Activated T-cell treated with anti-CD3 and anti-CD28 coated beads, Interleukin-2, amount 50 U/mL, for 24 hours (primary cell): ENCODE results near the gene FOXJ1.

Experiments used
- DNase-seq: peaks from one replicate; pipeline ENCODE4 v3.0.0-alpha.2; 2020
- H3K27ac Mint-ChIP-seq: 2 replicates; pipeline ENCODE4 v1.8.0; 2020; ENCODE audit warnings: mild to moderate bottlenecking, mixed read lengths
- H3K27me3 Mint-ChIP-seq: 2 replicates; pipeline ENCODE4 v1.8.0; 2020; ENCODE audit warnings: mixed read lengths
- H3K36me3 Mint-ChIP-seq: 2 replicates; pipeline ENCODE4 v1.8.0; 2020; ENCODE audit warnings: low read depth, mixed read lengths
- H3K4me1 Mint-ChIP-seq: 2 replicates; pipeline ENCODE4 v1.8.0; 2020; ENCODE audit warnings: low read depth, mixed read lengths
- H3K4me3 Mint-ChIP-seq: 2 replicates; pipeline ENCODE4 v1.8.0; 2020; ENCODE audit warnings: mild to moderate bottlenecking, moderate library complexity, mixed read lengths
- H3K9me3 Mint-ChIP-seq: 2 replicates; pipeline ENCODE4 v1.8.0; 2020; ENCODE audit warnings: mixed read lengths

The FOXJ1 gene

GRCh38 chr17:76106703-76107102, 34.3 kb downstream of the FOXJ1 start:
- Mint-ChIP-seq H3K4me1 (peaks cover 20% of the 10 kb centered on the region), H3K36me3 (peaks cover 18% of the 10 kb centered on the region), H3K9me3 (no peaks in the 10 kb centered on the region)

GRCh38 chr17:76104896-76105231, 36.2 kb downstream of the FOXJ1 start:
- Mint-ChIP-seq H3K4me1 (peaks cover 27% of the 10 kb centered on the region), H3K9me3 (no peaks in the 10 kb centered on the region), H3K27me3 (no peaks in the 10 kb centered on the region), H3K36me3 (peaks cover 30% of the 10 kb centered on the region), H3K27ac (peak overlapping the region; percentile 98), H3K4me3 (peak overlapping the region; percentile 98)
- DNase-seq, result no peak

More at GRCh38 chr17:76106703-76107102, 34.3 kb downstream of the FOXJ1 start:
- no peaks in the 10 kb centered on the region for H3K27me3 Mint-ChIP-seq
- no peak overlapping the region for H3K27ac Mint-ChIP-seq
- H3K4me3 Mint-ChIP-seq, result no peak overlapping the region
- no peak for DNase-seq

DNA sequence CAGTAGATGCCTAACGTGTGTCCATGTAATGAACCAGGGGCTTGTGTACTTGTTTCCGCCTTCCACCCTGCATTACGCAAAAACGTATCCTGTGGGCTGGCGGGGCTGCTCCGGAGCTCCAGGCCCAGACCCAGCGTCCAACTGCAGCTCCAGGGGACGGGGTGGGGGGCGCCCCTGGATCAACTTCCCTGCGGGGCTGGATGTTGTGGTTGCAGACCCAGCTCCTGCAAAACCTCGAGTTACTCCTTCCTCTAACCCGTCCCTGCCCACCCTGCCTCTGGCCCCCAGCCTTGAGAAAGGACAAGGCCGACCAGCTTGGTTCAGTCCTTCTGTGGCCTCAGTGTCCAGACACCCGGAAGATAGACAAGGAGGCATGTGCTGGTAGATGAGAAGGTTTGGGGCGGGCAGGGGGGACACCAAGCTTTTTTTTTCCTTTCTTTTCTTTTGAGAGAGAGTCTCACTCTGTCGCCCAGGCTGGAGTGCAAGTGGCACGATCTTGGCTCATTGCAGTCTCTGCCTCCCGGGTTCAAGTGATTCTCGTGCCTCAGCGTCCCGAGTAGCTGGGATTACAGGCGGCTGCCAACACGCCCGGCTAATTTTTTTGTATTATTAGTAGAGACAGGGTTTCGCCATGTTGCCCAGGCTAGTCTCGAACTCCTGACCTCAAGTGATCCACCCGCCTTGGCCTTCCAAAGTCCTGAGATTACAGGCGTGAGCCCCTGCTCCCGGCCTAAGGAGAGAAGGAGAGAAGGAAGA, 36.7 kb downstream of the FOXJ1 start:
- no peaks in the 10 kb centered on the region for H3K9me3 Mint-ChIP-seq

DNA sequence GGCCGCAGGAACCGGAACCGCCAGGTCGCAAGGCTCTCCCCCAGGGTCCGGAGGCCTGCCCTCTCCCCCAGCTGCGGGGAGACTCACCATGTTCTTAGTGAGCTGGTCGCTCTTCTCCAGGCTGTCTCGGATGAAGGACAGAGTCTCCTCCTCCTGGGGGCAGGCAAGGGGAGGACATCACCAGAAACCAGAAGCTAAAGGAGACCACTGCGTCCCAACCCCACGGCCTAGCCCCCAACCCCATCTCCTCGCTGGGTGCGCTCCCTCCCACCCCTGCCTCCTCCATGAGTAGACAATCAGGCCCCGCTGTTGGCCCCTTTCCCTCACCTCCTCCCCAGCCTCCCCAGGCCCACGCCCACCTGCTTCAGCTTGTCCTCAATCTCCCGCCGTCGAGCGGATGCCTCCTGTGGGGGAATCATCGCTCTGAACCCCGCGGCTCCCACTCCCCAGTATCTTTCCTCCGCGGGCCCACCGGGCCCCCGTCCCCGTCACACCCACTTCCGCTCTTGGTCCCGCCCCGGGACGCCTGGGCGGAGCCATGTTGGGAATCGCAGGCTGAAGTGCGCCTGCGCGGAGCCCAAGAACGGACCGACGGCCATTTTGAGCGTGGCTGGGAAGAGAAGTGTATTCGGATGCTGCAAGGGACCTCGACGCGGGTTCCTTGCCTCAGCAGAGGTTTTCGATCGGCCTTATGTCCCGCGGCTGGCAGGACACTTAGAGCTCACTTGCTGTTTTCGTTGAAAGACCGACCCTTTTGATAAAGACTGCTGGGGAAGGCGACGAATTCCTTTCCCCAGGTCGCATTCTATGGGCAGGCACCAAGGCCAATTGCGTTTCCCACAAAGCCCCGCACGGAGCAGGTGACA, 37.5 kb downstream of the FOXJ1 start, which contains the start of gene EXOC7:
Gene EXOC7 (minus strand): TSS at position 514 of the 866 bp plus-strand sequence. CDS start 95 bp downstream, at position 419.
- H3K4me3 Mint-ChIP-seq, result peak within 1 kb of the TSS; percentile 98
- no peaks in the 10 kb centered on the region for H3K9me3 Mint-ChIP-seq
- peaks cover 28% of the 10 kb centered on the region for H3K4me1 Mint-ChIP-seq
- peak; percentile 98 for DNase-seq
- H3K27me3 Mint-ChIP-seq, result no peaks in the 10 kb centered on the region
- peaks cover 44% of the 10 kb centered on the region for H3K36me3 Mint-ChIP-seq
- H3K27ac Mint-ChIP-seq, result peak within 1 kb of the TSS; percentile 98

More for the DNA sequence above, 36.7 kb downstream of the FOXJ1 start:
- H3K27me3 Mint-ChIP-seq, result no peaks in the 10 kb centered on the region
- H3K36me3 Mint-ChIP-seq, result peaks cover 35% of the 10 kb centered on the region
- H3K27ac Mint-ChIP-seq, result peak overlapping the region; percentile 98
- peaks cover 28% of the 10 kb centered on the region for H3K4me1 Mint-ChIP-seq
- H3K4me3 Mint-ChIP-seq, result peak overlapping the region; percentile 98
- no peak for DNase-seq

GRCh38 chr17:76102944-76103273, 38.1 kb downstream of the FOXJ1 start:
- Mint-ChIP-seq H3K36me3 (peaks cover 48% of the 10 kb centered on the region), H3K9me3 (no peaks in the 10 kb centered on the region), H3K27ac (peak overlapping the region; percentile 98), H3K27me3 (no peaks in the 10 kb centered on the region), H3K4me1 (peaks cover 28% of the 10 kb centered on the region), H3K4me3 (peak overlapping the region; percentile 98)
- no peak for DNase-seq

DNA sequence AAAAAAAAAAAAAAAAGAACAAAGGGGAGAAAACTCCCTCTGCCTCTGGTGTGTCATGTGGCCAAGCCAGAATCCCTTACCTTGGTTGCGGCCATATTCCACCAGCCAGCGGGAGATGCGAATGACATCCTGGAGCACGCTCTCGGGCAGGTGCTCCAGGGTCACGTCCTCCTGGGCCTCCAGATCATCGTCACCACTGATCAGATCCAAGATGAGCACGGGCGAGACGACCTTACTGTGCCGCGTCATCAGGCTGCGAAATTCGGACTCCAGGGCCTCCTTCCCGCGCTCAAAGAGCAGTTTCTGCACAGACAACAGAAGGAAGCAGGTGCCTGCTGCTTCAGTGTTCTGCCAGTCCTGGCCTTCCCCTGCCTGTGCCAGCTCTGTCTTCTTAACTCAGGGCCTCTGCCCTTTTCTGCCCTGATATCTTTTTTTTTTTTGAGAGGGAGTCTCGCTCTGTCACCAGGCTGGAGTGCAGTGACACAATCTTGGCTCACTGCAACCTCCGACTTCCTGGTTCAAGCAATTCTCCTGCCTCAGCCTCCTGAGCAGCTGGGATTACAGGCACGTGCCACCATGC, 43.2 kb downstream of the FOXJ1 start:
- Mint-ChIP-seq H3K27me3 (no peaks in the 10 kb centered on the region), H3K4me3 (no peak overlapping the region), H3K4me1 (peaks cover 17% of the 10 kb centered on the region), H3K27ac (no peak overlapping the region), H3K9me3 (no peaks in the 10 kb centered on the region), H3K36me3 (peaks cover 79% of the 10 kb centered on the region)
- DNase-seq, result no peak

DNA sequence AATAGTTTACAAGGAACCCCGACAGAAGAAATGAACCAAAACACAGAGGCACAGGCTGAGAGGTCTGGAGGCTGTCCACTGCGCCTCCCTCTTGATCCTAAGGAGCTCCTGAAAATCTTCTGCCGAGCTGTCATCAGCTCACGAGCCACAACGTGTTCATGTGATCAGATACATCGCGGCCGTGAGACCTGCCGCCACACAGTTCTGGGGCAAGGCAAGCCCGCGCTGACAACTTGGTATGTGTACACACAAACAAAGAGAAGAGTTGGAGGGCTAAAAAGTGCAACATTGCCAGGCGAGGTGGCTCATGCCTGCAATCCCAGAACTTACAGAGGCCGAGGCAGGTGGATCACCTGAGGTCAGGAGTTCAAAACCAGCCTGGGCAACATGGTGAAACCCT, 45.1 kb downstream of the FOXJ1 start:
- H3K36me3 Mint-ChIP-seq, result peaks cover 79% of the 10 kb centered on the region
- H3K27me3 Mint-ChIP-seq, result no peaks in the 10 kb centered on the region
- DNase-seq, result no peak
- peak overlapping the region; percentile 11 for H3K27ac Mint-ChIP-seq
- H3K4me3 Mint-ChIP-seq, result no peak overlapping the region
- H3K4me1 Mint-ChIP-seq, result peaks cover 3% of the 10 kb centered on the region
- no peaks in the 10 kb centered on the region for H3K9me3 Mint-ChIP-seq

DNA sequence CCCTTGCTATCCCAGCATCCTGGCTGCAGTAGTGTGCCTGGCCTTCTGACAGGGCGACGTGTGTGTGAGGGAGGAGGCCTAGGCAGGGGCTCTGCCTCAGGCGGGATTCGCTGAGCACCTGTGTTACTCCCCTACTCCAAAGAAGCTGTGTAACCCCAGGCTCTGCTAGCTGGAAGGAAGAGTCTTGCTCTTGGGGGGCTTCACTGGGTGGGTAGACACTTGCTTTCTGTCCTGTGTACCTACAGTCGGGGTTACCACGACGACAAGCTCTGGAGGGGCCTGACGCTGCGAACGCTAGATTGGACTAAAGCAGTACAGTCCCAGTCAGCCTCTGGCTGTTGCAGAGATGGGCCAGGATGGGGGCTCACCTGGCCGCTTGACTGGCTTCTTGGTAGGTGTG, 47.0 kb downstream of the FOXJ1 start:
- Mint-ChIP-seq H3K36me3 (peaks cover 81% of the 10 kb centered on the region), H3K27ac (no peak overlapping the region)

DNA sequence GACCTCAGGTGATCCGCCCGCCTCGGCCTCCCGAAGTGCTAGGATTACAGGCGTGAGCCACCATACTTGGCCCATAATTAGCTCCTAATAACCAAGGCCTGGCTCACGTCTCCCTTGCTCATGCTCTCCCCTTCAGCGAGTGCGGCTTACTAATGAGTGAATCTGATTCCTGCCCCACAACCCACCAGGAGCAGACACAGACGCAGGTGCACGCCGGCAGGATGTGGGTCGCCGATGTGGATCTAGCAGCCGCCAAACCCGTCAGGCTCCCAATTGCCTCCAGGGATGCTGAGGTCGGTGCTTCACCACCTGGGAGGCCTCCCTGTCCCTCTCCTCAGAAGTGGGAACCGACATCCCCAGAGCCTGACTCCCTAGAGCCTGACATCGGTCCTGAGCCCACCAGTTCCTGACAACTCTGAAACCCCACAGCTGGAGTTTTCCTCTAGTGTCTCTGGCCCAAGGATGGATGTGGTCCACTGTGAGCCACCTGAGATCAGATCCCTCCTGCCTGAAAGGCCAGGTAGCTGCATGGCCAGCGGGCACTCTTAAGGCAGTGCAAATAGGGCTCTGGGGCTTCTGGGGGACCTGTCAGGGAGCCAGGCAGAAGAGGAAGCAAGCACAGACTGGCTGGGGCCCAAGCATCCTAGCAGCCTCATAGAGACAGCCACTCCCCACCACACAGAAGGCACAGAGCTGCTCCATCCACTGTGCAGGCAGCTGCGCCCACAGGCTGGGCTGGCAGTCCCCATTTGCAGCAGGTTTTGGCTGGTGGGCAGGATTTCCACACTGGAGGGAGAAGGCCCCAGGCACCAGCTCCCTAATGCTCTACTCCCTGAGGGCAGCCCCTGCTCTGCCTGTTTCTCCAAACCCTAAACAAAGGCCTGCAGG, 48.3 kb downstream of the FOXJ1 start:
- Mint-ChIP-seq H3K4me1 (no peaks in the 10 kb centered on the region), H3K9me3 (no peaks in the 10 kb centered on the region), H3K27me3 (no peaks in the 10 kb centered on the region), H3K27ac (no peak overlapping the region), H3K36me3 (peaks cover 82% of the 10 kb centered on the region), H3K4me3 (no peak overlapping the region)
- DNase-seq, result no peak

More for the DNA sequence above, 47.0 kb downstream of the FOXJ1 start:
- Mint-ChIP-seq H3K4me1 (no peaks in the 10 kb centered on the region), H3K9me3 (no peaks in the 10 kb centered on the region), H3K27me3 (no peaks in the 10 kb centered on the region), H3K4me3 (no peak overlapping the region)
- no peak for DNase-seq

GRCh38 chr17:76091526-76092286, 49.3 kb downstream of the FOXJ1 start:
- Mint-ChIP-seq H3K36me3 (peaks cover 81% of the 10 kb centered on the region), H3K4me3 (peak overlapping the region; percentile 13), H3K4me1 (no peaks in the 10 kb centered on the region), H3K27ac (peak overlapping the region; percentile 51), H3K27me3 (no peaks in the 10 kb centered on the region), H3K9me3 (no peaks in the 10 kb centered on the region)
- no peak for DNase-seq

- no peaks in the 10 kb centered on the region for H3K27me3 Mint-ChIP-seq
- no peak for DNase-seq
- no peaks in the 10 kb centered on the region for H3K9me3 Mint-ChIP-seq
- H3K4me1 Mint-ChIP-seq, result no peaks in the 10 kb centered on the region
- no peak overlapping the region for H3K4me3 Mint-ChIP-seq
- H3K27ac Mint-ChIP-seq, result no peak overlapping the region
- H3K36me3 Mint-ChIP-seq, result peaks cover 84% of the 10 kb centered on the region
These were observed 50.4 kb downstream of the FOXJ1 start for GRCh38 chr17:76090517-76091129.

DNA sequence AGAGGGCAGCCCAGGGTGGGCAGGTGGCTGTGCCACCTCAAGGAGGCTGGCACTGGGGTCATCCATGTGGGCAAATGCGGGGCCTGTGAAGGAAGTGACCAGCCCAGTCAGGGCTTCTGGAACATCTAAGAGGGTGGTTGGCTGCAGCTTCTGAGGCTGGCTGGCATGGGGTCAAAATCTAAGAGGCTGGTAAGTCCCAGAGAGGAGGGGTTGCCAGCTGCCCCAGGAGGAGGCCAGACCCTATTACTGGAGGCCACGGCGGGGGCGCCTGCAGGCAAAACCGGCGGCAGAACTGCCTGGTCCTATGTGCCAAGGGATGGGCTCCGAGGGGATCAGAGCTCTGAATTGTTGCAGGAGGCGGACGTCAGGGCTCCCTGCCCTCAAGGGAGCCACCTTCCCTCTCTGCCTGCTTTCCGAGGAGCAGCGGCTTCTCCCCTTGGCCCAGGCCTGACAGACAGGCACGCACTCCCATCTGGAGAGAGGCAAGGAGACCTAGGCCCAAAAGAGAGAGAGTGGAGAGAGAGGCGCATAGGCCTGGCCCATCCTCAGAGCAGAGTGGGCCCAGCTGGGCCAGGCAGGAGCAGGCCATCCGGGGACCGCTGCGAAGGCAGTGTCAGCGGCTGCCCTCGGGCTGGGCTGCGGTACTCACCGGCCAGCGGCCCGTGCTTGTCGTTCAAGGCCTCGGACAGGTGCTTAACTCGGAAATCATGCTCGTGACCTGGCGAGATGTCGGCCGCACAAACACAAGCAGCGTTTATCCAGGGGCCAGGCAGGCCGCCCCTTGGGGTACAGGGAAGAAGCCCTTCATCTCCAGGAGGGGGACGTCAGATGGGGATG, 51.1 kb downstream of the FOXJ1 start:
- DNase-seq, result no peak
- Mint-ChIP-seq H3K36me3 (peaks cover 89% of the 10 kb centered on the region), H3K4me1 (no peaks in the 10 kb centered on the region), H3K27me3 (no peaks in the 10 kb centered on the region), H3K27ac (no peak overlapping the region), H3K4me3 (no peak overlapping the region), H3K9me3 (no peaks in the 10 kb centered on the region)
